IMR-90 (cell line): ENCODE data around the gene CFAP73. TPM values are rescaled to one million over a fixed set of nuclear protein-coding genes. Genes with fewer than 3 reads are reported as not detected.

Source experiments
- ATAC-seq: fragments of 200-7000 bp; cut with Tn5 transposase; 2 replicates; pipeline ENCODE4 v1.9.1; 2020; ENCODE audit warnings: low read depth, mild to moderate bottlenecking, moderate library complexity
- BruUV-seq: library from RNA; stranded (reverse); fragments of 400-500 nt; replicated peaks from 2 replicates; lab custom pipeline; 2021; lab: Mats Ljungman, UMichigan
- CTCF ChIA-PET: fragments of 300-600 bp; formaldehyde crosslinking; extraction: SDS; loops from one replicate; lab custom pipeline; 2021; ENCODE audit warnings: antibody characterized with exemption; lab: Yijun Ruan, JAX
- POLR2A ChIA-PET: fragments of 300-600 bp; sonication (Branson Sonifier 250); formaldehyde crosslinking; loops from one replicate; lab custom pipeline; 2022; ENCODE audit warnings: antibody characterized with exemption; ENCODE audit not compliant: unreplicated experiment; lab: Charles Lee
- DNase-seq: peaks from one replicate; pipeline ENCODE4 v3.0.0; 2013
- H2AFZ ChIP-seq: replicated peaks from 2 replicates; pipeline ENCODE3; 2013; ENCODE audit warnings: low read length, mild to moderate bottlenecking; ENCODE audit not compliant: poor library complexity
- H2AK5ac ChIP-seq: 2 replicates; pipeline ENCODE4 v1.6.1; 2013; ENCODE audit warnings: low read depth, low read length, inconsistent platforms
- H2AK9ac ChIP-seq: replicated peaks from 2 replicates; pipeline ENCODE3; 2013; ENCODE audit warnings: mild to moderate bottlenecking, low read depth, low read length, moderate library complexity; ENCODE audit not compliant: poor library complexity
- H2BK120ac ChIP-seq: 2 replicates; pipeline ENCODE4 v1.6.1; 2013; ENCODE audit warnings: low read depth, low read length, inconsistent platforms
- H2BK15ac ChIP-seq: 3 replicates; pipeline ENCODE4 v1.6.1; 2013; ENCODE audit warnings: low read depth, low read length, inconsistent platforms
- H2BK20ac ChIP-seq: 2 replicates; pipeline ENCODE4 v1.6.1; 2013; ENCODE audit warnings: low read depth, mild to moderate bottlenecking, inconsistent platforms, low read length, moderate library complexity
- H2BK5ac ChIP-seq: 2 replicates; pipeline ENCODE4 v1.6.1; 2013; ENCODE audit warnings: mild to moderate bottlenecking, low read depth, low read length, inconsistent platforms; ENCODE audit not compliant: poor library complexity, severe bottlenecking
- H3K14ac ChIP-seq: replicated peaks from 2 replicates; pipeline ENCODE4 v1.6.1; 2013; ENCODE audit warnings: low read depth, low read length, inconsistent platforms
- H3K18ac ChIP-seq: 2 replicates; pipeline ENCODE4 v1.6.1; 2013; ENCODE audit warnings: low read depth, low read length, control low read depth
- H3K23ac ChIP-seq: 2 replicates; pipeline ENCODE4 v1.6.1; 2013; ENCODE audit warnings: low read depth, low read length, inconsistent platforms
- H3K27ac ChIP-seq: 2 replicates; pipeline ENCODE4 v1.5.1; 2013; ENCODE audit warnings: mild to moderate bottlenecking, control low read depth, low read length; ENCODE audit not compliant: insufficient read depth
- H3K27me3 ChIP-seq: 2 replicates; pipeline ENCODE4 v1.6.1; 2013; ENCODE audit warnings: low read length; ENCODE audit not compliant: control insufficient read depth, insufficient read depth
- H3K36me3 ChIP-seq: 2 replicates; pipeline ENCODE4 v1.6.1; 2013; ENCODE audit warnings: low read length, mixed read lengths; ENCODE audit not compliant: control insufficient read depth, insufficient read depth
- H3K4ac ChIP-seq: 2 replicates; pipeline ENCODE4 v1.6.1; 2013; ENCODE audit warnings: low read depth, low read length, inconsistent platforms
- H3K4me1 ChIP-seq: 2 replicates; pipeline ENCODE4 v1.6.1; 2013; ENCODE audit warnings: low read length, mixed read lengths; ENCODE audit not compliant: control insufficient read depth, insufficient read depth
- H3K4me2 ChIP-seq: 2 replicates; pipeline ENCODE4 v1.6.1; 2013; ENCODE audit warnings: low read depth, mild to moderate bottlenecking, control low read depth, low read length, moderate library complexity
- H3K4me3 ChIP-seq: 2 replicates; pipeline ENCODE4 v1.5.1; 2013; ENCODE audit warnings: low read depth, mild to moderate bottlenecking, control low read depth, low read length, moderate library complexity; ENCODE audit not compliant: insufficient read depth
- H3K56ac ChIP-seq: 2 replicates; pipeline ENCODE4 v1.6.1; 2013; ENCODE audit warnings: low read length, inconsistent platforms; ENCODE audit not compliant: insufficient read depth; ENCODE audit errors: extremely low read depth
- H3K79me1 ChIP-seq, 2 experiments: 2 replicates each; pipeline ENCODE4 v1.6.1; 2013; ENCODE audit warnings: low read length in 2 of 2, inconsistent platforms in 1 of 2, low read depth in 1 of 2
- H3K9ac ChIP-seq: 2 replicates; pipeline ENCODE4 v1.6.1; 2013; ENCODE audit warnings: low read depth, low read length, control low read depth
- H3K9me1 ChIP-seq: 2 replicates; pipeline ENCODE4 v1.6.1; 2013; ENCODE audit warnings: low read length, inconsistent platforms; ENCODE audit not compliant: insufficient read depth
- H3K9me3 ChIP-seq: 2 replicates; pipeline ENCODE4 v1.6.1; 2013; ENCODE audit warnings: low read length; ENCODE audit not compliant: control insufficient read depth, insufficient read depth
- H4K20me1 ChIP-seq: 2 replicates; pipeline ENCODE4 v1.6.1; 2013; ENCODE audit warnings: low read length, inconsistent platforms; ENCODE audit not compliant: insufficient read depth
- H4K5ac ChIP-seq: 2 replicates; pipeline ENCODE4 v1.6.1; 2013; ENCODE audit warnings: mild to moderate bottlenecking, low read depth, low read length, control low read depth
- H4K8ac ChIP-seq, 2 experiments: 2 replicates each; pipeline ENCODE4 v1.6.1; 2013; ENCODE audit warnings: low read depth in 2 of 2, low read length in 2 of 2, control low read depth in 1 of 2, inconsistent platforms in 1 of 2
- H4K91ac ChIP-seq: 2 replicates; pipeline ENCODE4 v1.6.1; 2013; ENCODE audit warnings: low read depth, low read length, inconsistent platforms; ENCODE audit not compliant: insufficient read depth
- NFE2L2 ChIP-seq: fragments of 150-350 bp; IDR thresholded peaks from 2 replicates; pipeline ENCODE4 v1.6.1; 2016; ENCODE audit warnings: low read depth, mild to moderate bottlenecking, low read length
- RFX5 ChIP-seq: IDR thresholded peaks from 2 replicates; pipeline ENCODE4 v1.8.0; 2012; ENCODE audit warnings: low read depth, mild to moderate bottlenecking, low read length, moderate library complexity
- WGBS, 2 experiments: methylation state at CpG; one replicate each; pipeline versions ENCODE4 v1.1.5 to v1.1.7; 2013; ENCODE audit warnings: missing lambda C conversion rate in 2 of 2; ENCODE audit not compliant: insufficient read length in 1 of 2; ENCODE audit errors: extremely low coverage in 2 of 2; 5-methylcytosine and 5-hydroxymethylcytosine counted together
- dilution Hi-C: fragments of 300-500 bp; cut with HindIII; formaldehyde crosslinking; loops from one replicate; pipeline ENCODE4 v1.14.3; 2018; ENCODE audit warnings: low sequenced_read_pairs; ENCODE audit not compliant: unreplicated experiment
- in situ Hi-C: fragments of 300-500 bp; cut with MboI; formaldehyde crosslinking; loops from 3 replicates; pipeline ENCODE4 v1.14.3; 2019; ENCODE audit warnings: low sequenced_read_pairs, inconsistent platforms, mixed read lengths
- intact Hi-C: fragments of 100-400 bp; cut with micrococcal nuclease; formaldehyde crosslinking; loops from 2 replicates; pipeline ENCODE4 v1.10.0; 2022
- polyA plus RNA-seq, 3 experiments: library from polyadenylated mRNA; depleted of rRNA; stranded (reverse); fragments of >200 nt; gene quantifications; 2 replicates each; pipeline ENCODE4 v1.2.3, GENCODE V29; 2012; ENCODE audit warnings: low replicate concordance in 1 of 3
- total RNA-seq: library from RNA; depleted of rRNA; stranded (reverse); fragments of >200 nt; gene quantifications from 2 replicates; pipeline ENCODE4 v1.2.3, GENCODE V29; 2012
- TF ChIP-seq, protein P1 (sequence below): fragments of 150-350 bp; IDR thresholded peaks from 2 replicates; pipeline ENCODE4 v1.6.1; 2017; ENCODE audit warnings: mild to moderate bottlenecking, antibody characterized with exemption, low read length, low read depth

The CFAP73 gene
- total and polyA plus RNA-seq, 2 of the 4 experiments (the other 2 are of a cell fraction) = not detected

DNA sequence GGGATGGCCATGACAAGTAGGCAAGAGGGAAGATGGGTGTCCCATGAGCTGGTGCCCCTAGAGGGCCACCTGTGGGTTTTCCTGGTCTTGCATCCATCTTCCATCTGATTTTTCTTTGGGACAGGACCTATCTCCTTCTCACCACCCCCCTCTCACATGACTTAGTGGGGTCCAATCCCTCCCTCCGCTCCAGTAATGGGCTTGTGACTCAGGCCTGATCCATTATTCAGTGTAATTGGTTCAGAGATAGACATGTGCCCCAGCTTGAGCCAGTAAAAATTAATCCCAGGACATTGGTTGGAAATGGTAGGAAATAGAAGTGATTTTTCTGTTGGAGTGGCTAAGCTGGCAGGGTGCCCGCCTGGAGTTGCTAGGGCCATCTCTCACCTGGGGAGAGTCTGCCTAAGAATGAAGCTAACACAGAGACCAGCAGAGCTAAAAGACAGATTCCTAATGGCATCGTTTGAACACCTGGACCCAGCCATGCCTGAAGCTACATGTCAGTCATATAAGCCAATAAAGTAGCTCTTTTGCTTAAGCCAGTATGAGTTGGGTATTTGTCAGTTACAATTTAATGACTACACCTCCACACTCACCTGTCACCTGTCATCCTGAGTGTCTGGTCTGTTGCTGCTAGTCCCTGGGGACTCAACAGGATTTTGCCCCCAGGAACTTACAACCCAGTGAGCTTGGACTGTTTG, 28.7 kb upstream of the CFAP73 start:
- ATAC-seq (no peak), DNase-seq (no peak)
- H4K8ac ChIP-seq = no peak overlapping the region
- dilution Hi-C loops (no loop called here), in situ Hi-C loops (no loop called here), intact Hi-C loops (no loop called here)
- no TSS peak for BruUV-seq
- WGBS, 2 experiments = 71% methylated on average over 1 of the region's 3 CpGs; no CpG with 5 or more reads in 1 of the 2 experiments
- H2BK120ac ChIP-seq = no peak overlapping the region
- no peak overlapping the region for H2BK5ac ChIP-seq
- no peaks in the 10 kb centered on the region for H3K36me3 ChIP-seq
- no peak overlapping the region for H2BK15ac ChIP-seq
- no peak overlapping the region for H2AK9ac ChIP-seq
- H3K27me3 ChIP-seq = no peaks in the 10 kb centered on the region; the same call in 1 of the 2 replicates
- no peak overlapping the region for H4K5ac ChIP-seq
- H3K27ac ChIP-seq = no peak overlapping the region
- no peak overlapping the region for H3K4ac ChIP-seq
- no peak overlapping the region for H3K23ac ChIP-seq
- H2AK5ac ChIP-seq = no peak overlapping the region
- no peaks in the 10 kb centered on the region for H3K9me1 ChIP-seq
- no peak overlapping the region for H3K56ac ChIP-seq
- no peaks in the 10 kb centered on the region for H3K4me1 ChIP-seq
- H3K9me3 ChIP-seq = no peaks in the 10 kb centered on the region
- no peak overlapping the region for H3K14ac ChIP-seq
- H4K20me1 ChIP-seq = no peaks in the 10 kb centered on the region
- no peak overlapping the region for H3K4me3 ChIP-seq
- no peak overlapping the region for H2AFZ ChIP-seq
- no peaks in the 10 kb centered on the region for H3K79me1 ChIP-seq
- H2BK20ac ChIP-seq = no peak overlapping the region
- TF ChIP-seq NFE2L2 (no peak), RFX5 (no peak)
- TF ChIP-seq, protein P1, sequence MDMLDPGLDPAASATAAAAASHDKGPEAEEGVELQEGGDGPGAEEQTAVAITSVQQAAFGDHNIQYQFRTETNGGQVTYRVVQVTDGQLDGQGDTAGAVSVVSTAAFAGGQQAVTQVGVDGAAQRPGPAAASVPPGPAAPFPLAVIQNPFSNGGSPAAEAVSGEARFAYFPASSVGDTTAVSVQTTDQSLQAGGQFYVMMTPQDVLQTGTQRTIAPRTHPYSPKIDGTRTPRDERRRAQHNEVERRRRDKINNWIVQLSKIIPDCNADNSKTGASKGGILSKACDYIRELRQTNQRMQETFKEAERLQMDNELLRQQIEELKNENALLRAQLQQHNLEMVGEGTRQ = peak; percentile 48; the same call in 1 of the 2 replicates
- no peak overlapping the region for H3K9ac ChIP-seq
- H3K18ac ChIP-seq = no peak overlapping the region
- no peak overlapping the region for H3K4me2 ChIP-seq
- ChIA-PET POLR2A (no interaction called here), CTCF (no interaction called here)
- no peak overlapping the region for H4K91ac ChIP-seq
